Measurements from ENCODE around the gene NGFR.

DNA sequence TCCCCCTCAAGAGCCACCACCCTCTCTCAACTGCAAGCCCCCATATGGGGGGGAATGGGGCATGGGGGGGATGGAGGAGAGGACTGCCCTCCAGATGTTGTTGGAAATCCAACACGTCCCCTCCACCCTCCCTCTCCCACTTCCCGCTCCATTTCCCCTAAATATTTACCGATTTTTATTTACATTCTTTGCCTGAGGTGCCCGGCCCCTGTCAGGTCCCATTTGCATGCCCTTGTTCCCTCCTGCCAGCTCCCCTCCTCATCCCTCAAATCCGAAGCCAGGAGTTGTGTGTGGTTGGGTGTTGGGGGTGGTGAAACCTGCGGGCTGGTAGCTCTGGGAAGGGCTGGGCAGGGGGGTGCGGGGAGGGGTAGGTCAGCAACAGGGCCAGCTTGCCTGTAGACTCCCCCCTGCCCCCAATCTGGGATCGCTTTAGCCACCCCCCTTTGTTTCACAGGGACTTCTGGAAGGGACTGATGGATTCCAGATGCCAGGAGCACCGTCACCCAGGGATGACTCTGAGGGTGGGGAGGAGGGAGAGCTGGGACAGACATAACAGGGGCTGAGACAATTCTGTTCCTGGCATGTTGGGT is 39.7 kb upstream of the NGFR start:
- TF ChIP-seq POLR2AphosphoS5 (IDR thresholded peaks at IDR 0.05; ENCODE audit: borderline replicate concordance, low read depth, low read length): no peak
- no peak for TF ChIP-seq EZH2 (IDR thresholded peaks at IDR 0.05)
